Tibial nerve (tissue), 4 donors: Measurements from ENCODE around the gene PIP5K1B. TPM values are rescaled to one million over a fixed set of nuclear protein-coding genes. Genes with fewer than 3 reads are reported as not detected.

Source experiments
- DNase-seq, 2 donors: peaks; one replicate each; pipeline ENCODE4 v3.0.0-alpha.2; 2019; ENCODE audit warnings: low spot score in 2 of 2
- H3K27ac ChIP-seq, 4 donors: fragments of 200-600 bp; sonication (generic) in 3 of 4; one replicate each; pipeline ENCODE4 v1.5.1; 2017 to 2019; ENCODE audit warnings: mild to moderate bottlenecking in 1 of 4
- H3K27me3 ChIP-seq, 2 donors: fragments of 200-600 bp; sonication (generic) in 1 of 2; one replicate each; pipeline versions ENCODE4 v1.5.1 to v1.6.0; 2017 to 2019
- H3K36me3 ChIP-seq, 3 donors: fragments of 200-600 bp; sonication (generic); one replicate each; pipeline ENCODE4 v1.5.1; 2018 to 2019
- H3K4me1 ChIP-seq, 4 donors: fragments of 200-600 bp; sonication (generic) in 3 of 4; one replicate each; pipeline ENCODE4 v1.5.1; 2017 to 2019
- H3K4me3 ChIP-seq, 4 donors: fragments of 200-600 bp; sonication (generic) in 3 of 4; one replicate each; pipeline ENCODE4 v1.5.1; 2017 to 2019; ENCODE audit warnings: mild to moderate bottlenecking in 1 of 4, moderate library complexity in 1 of 4
- H3K9me3 ChIP-seq, 4 donors: fragments of 200-600 bp; sonication (generic) in 3 of 4; one replicate each; pipeline ENCODE4 v1.5.1; 2017 to 2019
- CTCF ChIP-seq, 5 experiments: fragments of 200-600 bp in 3 of 5; fragments of 450-650 bp in 2 of 5; sonication (generic) in 3 of 5; IDR thresholded peaks; one replicate each; pipeline ENCODE4 v1.5.1; 2016 to 2019; ENCODE audit warnings: antibody characterized with exemption in 5 of 5, mild to moderate bottlenecking in 3 of 5, moderate library complexity in 2 of 5
- EP300 ChIP-seq, 2 donors: sonication (generic); formaldehyde crosslinking; IDR thresholded peaks; one replicate each; pipeline ENCODE4 v1.6.1; 2017; ENCODE audit warnings: antibody characterized with exemption in 2 of 2, mild to moderate bottlenecking in 1 of 2
- POLR2A ChIP-seq, 2 donors: fragments of 450-650 bp; IDR thresholded peaks; one replicate each; pipeline ENCODE4 v1.6.1; 2017; ENCODE audit warnings: antibody characterized with exemption in 2 of 2, mild to moderate bottlenecking in 2 of 2, moderate library complexity in 2 of 2
- WGBS, 2 donors: methylation state at CpG; one replicate each; pipeline ENCODE4 v1.1.5; 2018; 5-methylcytosine and 5-hydroxymethylcytosine counted together
- total RNA-seq, 4 donors: library from RNA; depleted of rRNA; stranded (reverse); fragments of >200 nt; gene quantifications; one replicate each; pipeline ENCODE4 v1.1.0, GENCODE V29; 2016

Gene PIP5K1B
- total RNA-seq, 4 donors from 2014 or later, result 0.20 to 6.8 (median 3.5) TPM

- no peak for DNase-seq
- peaks cover 0 to 5% of the 10 kb centered on the region in 2 donors for H3K27me3 ChIP-seq
- H3K4me3 ChIP-seq, result no peak overlapping the region
- H3K36me3 ChIP-seq, result no peaks in the 10 kb centered on the region
- no peaks in the 10 kb centered on the region for H3K9me3 ChIP-seq
- WGBS, 2 donors, result 93 to 96% methylated on average over 8 of the region's 8 CpGs
- peaks cover 0 to 4% (median 0%) of the 10 kb centered on the region in 4 donors for H3K4me1 ChIP-seq
- H3K27ac ChIP-seq, result no peak overlapping the region
- TF ChIP-seq EP300 (IDR thresholded peaks at IDR 0.05) (no peak), POLR2A (IDR thresholded peaks at IDR 0.05) (no peak), CTCF (IDR thresholded peaks at IDR 0.05) (no peak)
These were observed 315.5 kb downstream of the PIP5K1B start for GRCh38 chr9:69020301-69021145.

GRCh38 chr9:69023650-69024049, 318.6 kb downstream of the PIP5K1B start:
- WGBS, 2 donors, result 56 to 57% methylated on average over 7 of the region's 7 CpGs
- Histone ChIP-seq H3K4me1 (no peaks in the 10 kb centered on the region), H3K9me3 (no peaks in the 10 kb centered on the region), H3K27me3 (peaks cover 0 to 5% of the 10 kb centered on the region in 2 donors), H3K4me3 (no peak overlapping the region), H3K27ac (no peak overlapping the region), H3K36me3 (no peaks in the 10 kb centered on the region)
- DNase-seq, result no peak
- no peak for TF ChIP-seq CTCF (IDR thresholded peaks at IDR 0.05)
- no peak for TF ChIP-seq POLR2A (IDR thresholded peaks at IDR 0.05)
- no peak for TF ChIP-seq EP300 (IDR thresholded peaks at IDR 0.05)

- no peaks in the 10 kb centered on the region for H3K36me3 ChIP-seq
- H3K9me3 ChIP-seq, result no peaks in the 10 kb centered on the region
- no peak overlapping the region for H3K27ac ChIP-seq
- peak; percentile 54 to 66 (median 63) for TF ChIP-seq CTCF (IDR thresholded peaks at IDR 0.05)
- TF ChIP-seq EP300 (IDR thresholded peaks at IDR 0.05), result no peak
- WGBS, 2 donors, result 60 to 61% methylated on average over 5 of the region's 5 CpGs
- peak in 1 of 2 donors; percentile 45 for DNase-seq
- peaks cover 0 to 5% of the 10 kb centered on the region in 2 donors for H3K27me3 ChIP-seq
- no peak overlapping the region for H3K4me3 ChIP-seq
- H3K4me1 ChIP-seq, result no peaks in the 10 kb centered on the region
These were observed 322.5 kb downstream of the PIP5K1B start for GRCh38 chr9:69027355-69028097.

- no peak for DNase-seq
- no peaks in the 10 kb centered on the region for H3K9me3 ChIP-seq
- H3K27me3 ChIP-seq, result no peaks in the 10 kb centered on the region
- H3K4me3 ChIP-seq, result no peak overlapping the region
- H3K4me1 ChIP-seq, result no peaks in the 10 kb centered on the region
- TF ChIP-seq POLR2A (IDR thresholded peaks at IDR 0.05), result no peak
- no peak for TF ChIP-seq CTCF (IDR thresholded peaks at IDR 0.05)
- TF ChIP-seq EP300 (IDR thresholded peaks at IDR 0.05), result no peak
- WGBS, 2 donors, result 89 to 94% methylated on average over 2 of the region's 2 CpGs
- no peak overlapping the region for H3K27ac ChIP-seq
- H3K36me3 ChIP-seq, result no peaks in the 10 kb centered on the region
These were observed 323.7 kb downstream of the PIP5K1B start for GRCh38 chr9:69028754-69029153.

GRCh38 chr9:69029535-69029934, 324.5 kb downstream of the PIP5K1B start:
- no peak for DNase-seq
- Histone ChIP-seq H3K36me3 (no peaks in the 10 kb centered on the region), H3K4me1 (no peaks in the 10 kb centered on the region), H3K9me3 (no peaks in the 10 kb centered on the region), H3K27ac (no peak overlapping the region), H3K4me3 (no peak overlapping the region), H3K27me3 (no peaks in the 10 kb centered on the region)
- TF ChIP-seq EP300 (IDR thresholded peaks at IDR 0.05), result no peak
- no peak for TF ChIP-seq CTCF (IDR thresholded peaks at IDR 0.05)
- TF ChIP-seq POLR2A (IDR thresholded peaks at IDR 0.05), result no peak
